Fibroblast of lung (primary cell): ENCODE measurements around the gene QPCTL. TPM values are rescaled to one million over a fixed set of nuclear protein-coding genes. Genes with fewer than 3 reads are reported as not detected.

Source experiments
- DNase-seq, 2 donors: peaks; one replicate each; pipeline versions ENCODE4 v3.0.0 to v3.0.0-alpha.2; 2010; ENCODE audit warnings: low read depth in 2 of 2
- H2AFZ ChIP-seq: 2 replicates; pipeline ENCODE4 v1.5.1; 2012; ENCODE audit warnings: low read length, control low read depth, inconsistent platforms
- H3K27ac ChIP-seq: 2 replicates; pipeline ENCODE4 v1.5.1; 2011; ENCODE audit warnings: low read length, control low read depth; ENCODE audit not compliant: insufficient read depth
- H3K27me3 ChIP-seq: 2 replicates; pipeline ENCODE4 v1.5.1; 2011; ENCODE audit warnings: mild to moderate bottlenecking, low read length; ENCODE audit not compliant: control insufficient read depth, insufficient read depth
- H3K36me3 ChIP-seq: 2 replicates; pipeline ENCODE4 v1.5.1; 2011; ENCODE audit warnings: low read length; ENCODE audit not compliant: control insufficient read depth, insufficient read depth
- H3K4me1 ChIP-seq: 2 replicates; pipeline ENCODE4 v1.5.1; 2011; ENCODE audit warnings: low read length; ENCODE audit not compliant: control insufficient read depth, insufficient read depth; ENCODE audit errors: extremely low read depth
- H3K4me2 ChIP-seq: 2 replicates; pipeline ENCODE4 v1.5.1; 2011; ENCODE audit warnings: low read length, control low read depth; ENCODE audit not compliant: insufficient read depth; ENCODE audit errors: extremely low read depth
- H3K4me3 ChIP-seq, 4 experiments: fragments of 200-600 bp in 1 of 4; sonication (generic) in 1 of 4; replicated peaks in 1 of 4; 2 replicates each; pipeline ENCODE4 v1.5.1; 2011 to 2016; ENCODE audit warnings: low read length in 4 of 4, low read depth in 3 of 4, mild to moderate bottlenecking in 3 of 4, control low read depth in 2 of 4, inconsistent platforms in 1 of 4, mixed read lengths in 1 of 4; ENCODE audit not compliant: insufficient read depth in 1 of 4; ENCODE audit errors: control extremely low read depth in 1 of 4
- H3K79me2 ChIP-seq: 2 replicates; pipeline ENCODE4 v1.5.1; 2012; ENCODE audit warnings: mild to moderate bottlenecking, low read length, inconsistent platforms; ENCODE audit not compliant: control insufficient read depth, insufficient read depth
- H3K9ac ChIP-seq: 2 replicates; pipeline ENCODE4 v1.5.1; 2011; ENCODE audit warnings: mild to moderate bottlenecking, low read length, control low read depth; ENCODE audit not compliant: insufficient read depth
- H3K9me3 ChIP-seq: 2 replicates; pipeline ENCODE4 v1.5.1; 2012; ENCODE audit warnings: low read depth, low read length; ENCODE audit not compliant: control insufficient read depth, insufficient read depth
- H4K20me1 ChIP-seq: 2 replicates; pipeline ENCODE4 v1.5.1; 2011; ENCODE audit warnings: low read length; ENCODE audit not compliant: control insufficient read depth, insufficient read depth; ENCODE audit errors: extremely low read depth
- EZH2 ChIP-seq: IDR thresholded peaks from 2 replicates; pipeline ENCODE4 v1.5.1; 2012; ENCODE audit warnings: low read length, control low read depth, mild to moderate bottlenecking; ENCODE audit errors: missing control alignments
- polyA plus RNA-seq, 2 donors: library from polyadenylated mRNA; depleted of rRNA in 1 of 2; stranded (reverse) in 1 of 2; unstranded in 1 of 2; fragments of >200 nt; gene quantifications; 2 replicates each; pipeline ENCODE4 v1.2.1, GENCODE V29; 2011 to 2012; ENCODE audit warnings: missing spikeins in 1 of 2
- total RNA-seq: library from RNA; depleted of rRNA; stranded (reverse); fragments of >200 nt; gene quantifications from 2 replicates; pipeline ENCODE4 v1.2.1, GENCODE V29; 2014
- TF ChIP-seq, protein P1 (sequence below), 2 donors: IDR thresholded peaks in 1 of 2; conservative IDR thresholded peaks in 1 of 2; 1 replicate in 1 of 2; 2 replicates in 1 of 2; pipeline ENCODE4 v1.5.1; 2011 to 2012; ENCODE audit warnings: low read length in 2 of 2, control low read depth in 1 of 2, inconsistent platforms in 1 of 2, low read depth in 1 of 2, mild to moderate bottlenecking in 1 of 2

QPCTL gene
- total and polyA plus RNA-seq, 2 donors (not counting 1 experiment from before 2014, with no cell fraction given): 5.8 to 9.4 TPM

DNA sequence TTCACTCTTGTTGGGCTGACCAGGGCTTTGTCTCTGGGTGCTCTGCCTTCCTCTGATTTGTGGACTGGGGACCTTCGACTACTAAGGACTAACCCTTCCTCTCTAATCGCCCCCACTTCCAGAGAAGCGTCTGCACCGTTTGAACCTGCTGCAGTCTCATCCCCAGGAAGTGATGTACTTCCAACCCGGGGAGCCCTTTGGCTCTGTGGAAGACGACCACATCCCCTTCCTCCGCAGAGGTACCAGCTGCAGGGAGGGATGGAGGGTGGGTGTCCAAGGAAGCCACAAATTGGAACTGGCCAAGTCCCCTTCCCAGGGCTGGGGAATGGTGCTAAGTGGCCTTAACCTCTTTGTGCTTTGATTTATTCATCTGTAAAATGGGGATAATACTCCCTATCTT is 9.2 kb downstream of the QPCTL start:
- H3K9ac ChIP-seq: no peak overlapping the region
- no peak for DNase-seq
- peaks cover 2% of the 10 kb centered on the region for H3K36me3 ChIP-seq
- H3K9me3 ChIP-seq: no peaks in the 10 kb centered on the region
- H3K4me2 ChIP-seq: no peak overlapping the region
- TF ChIP-seq, protein P1, sequence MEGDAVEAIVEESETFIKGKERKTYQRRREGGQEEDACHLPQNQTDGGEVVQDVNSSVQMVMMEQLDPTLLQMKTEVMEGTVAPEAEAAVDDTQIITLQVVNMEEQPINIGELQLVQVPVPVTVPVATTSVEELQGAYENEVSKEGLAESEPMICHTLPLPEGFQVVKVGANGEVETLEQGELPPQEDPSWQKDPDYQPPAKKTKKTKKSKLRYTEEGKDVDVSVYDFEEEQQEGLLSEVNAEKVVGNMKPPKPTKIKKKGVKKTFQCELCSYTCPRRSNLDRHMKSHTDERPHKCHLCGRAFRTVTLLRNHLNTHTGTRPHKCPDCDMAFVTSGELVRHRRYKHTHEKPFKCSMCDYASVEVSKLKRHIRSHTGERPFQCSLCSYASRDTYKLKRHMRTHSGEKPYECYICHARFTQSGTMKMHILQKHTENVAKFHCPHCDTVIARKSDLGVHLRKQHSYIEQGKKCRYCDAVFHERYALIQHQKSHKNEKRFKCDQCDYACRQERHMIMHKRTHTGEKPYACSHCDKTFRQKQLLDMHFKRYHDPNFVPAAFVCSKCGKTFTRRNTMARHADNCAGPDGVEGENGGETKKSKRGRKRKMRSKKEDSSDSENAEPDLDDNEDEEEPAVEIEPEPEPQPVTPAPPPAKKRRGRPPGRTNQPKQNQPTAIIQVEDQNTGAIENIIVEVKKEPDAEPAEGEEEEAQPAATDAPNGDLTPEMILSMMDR (conservative IDR thresholded peaks at IDR 0.05 in 1 of 2, IDR thresholded peaks at IDR 0.05 in 1 of 2; ENCODE audit: low read depth in 1 of 2, low read length in 2 of 2): no peak
- TF ChIP-seq EZH2: no peak
- H4K20me1 ChIP-seq: no peaks in the 10 kb centered on the region
- H3K79me2 ChIP-seq: no peaks in the 10 kb centered on the region
- no peaks in the 10 kb centered on the region for H3K4me1 ChIP-seq
- no peak overlapping the region for H2AFZ ChIP-seq
- H3K4me3 ChIP-seq: no peak overlapping the region
- no peak overlapping the region for H3K27ac ChIP-seq
- H3K27me3 ChIP-seq: no peaks in the 10 kb centered on the region

DNA sequence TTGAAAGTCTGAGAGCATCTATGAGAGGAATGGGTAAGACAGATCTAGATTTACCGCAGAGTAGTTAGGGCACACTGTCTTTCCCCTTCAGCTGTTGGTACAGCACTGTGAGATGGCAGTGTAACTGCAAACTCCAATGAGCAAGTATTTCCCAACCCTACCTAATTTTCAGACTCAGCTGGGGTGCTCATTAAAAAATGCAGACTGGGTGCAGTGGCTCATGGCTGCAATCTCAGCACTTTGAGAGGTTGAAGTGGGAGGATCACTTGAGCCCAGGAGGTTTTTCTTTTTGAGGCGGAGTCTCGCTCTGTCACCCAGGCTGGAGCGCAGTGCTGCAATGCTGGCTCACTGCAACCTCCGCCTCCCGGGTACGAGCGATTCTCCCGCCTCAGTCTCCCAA is 12.6 kb downstream of the QPCTL start:
- H3K4me1 ChIP-seq: no peaks in the 10 kb centered on the region
- DNase-seq: no peak
- no peak overlapping the region for H3K27ac ChIP-seq
- no peaks in the 10 kb centered on the region for H3K27me3 ChIP-seq
- TF ChIP-seq, protein P1 (conservative IDR thresholded peaks at IDR 0.05 in 1 of 2, IDR thresholded peaks at IDR 0.05 in 1 of 2; ENCODE audit: low read depth in 1 of 2, low read length in 2 of 2): no peak
- no peak for TF ChIP-seq EZH2
- H3K9ac ChIP-seq: no peak overlapping the region
- no peak overlapping the region for H3K4me2 ChIP-seq
- H3K79me2 ChIP-seq: no peaks in the 10 kb centered on the region
- H3K9me3 ChIP-seq: no peaks in the 10 kb centered on the region
- H4K20me1 ChIP-seq: no peaks in the 10 kb centered on the region
- peaks cover 2% of the 10 kb centered on the region for H3K36me3 ChIP-seq
- H2AFZ ChIP-seq: no peak overlapping the region
- no peak overlapping the region for H3K4me3 ChIP-seq

DNA sequence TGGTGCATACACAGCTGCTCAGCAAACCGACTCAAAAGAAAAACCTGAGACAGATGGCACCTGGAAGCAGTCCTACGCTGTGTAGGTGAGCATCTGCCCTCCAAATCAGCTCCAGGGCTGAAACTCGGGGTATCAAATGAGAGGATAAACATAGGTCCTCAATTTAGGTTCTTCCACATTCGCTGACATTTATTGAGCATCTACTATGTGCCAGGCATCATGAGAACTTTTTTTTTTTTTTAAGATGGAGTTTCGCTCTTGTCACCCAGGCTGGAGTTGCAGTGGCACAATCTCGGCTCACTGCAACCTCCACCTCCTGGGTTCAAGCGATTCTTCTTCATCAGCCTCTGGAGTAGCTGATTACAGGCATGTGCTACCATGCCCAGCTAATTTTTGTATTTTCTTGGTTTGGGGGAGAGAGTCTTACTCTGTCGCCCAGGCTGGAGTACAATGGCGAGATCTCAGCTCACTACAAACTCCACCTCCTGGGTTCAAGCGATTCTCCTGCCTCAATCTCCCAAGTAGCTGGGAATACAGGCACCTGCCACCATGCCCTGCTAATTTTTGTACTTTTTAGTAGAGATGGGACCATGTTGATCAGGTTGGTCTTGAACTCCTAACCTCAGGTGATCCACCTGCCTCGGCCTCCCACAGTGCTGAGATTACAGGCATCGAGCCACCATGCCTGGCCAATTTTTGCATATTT is 13.4 kb downstream of the QPCTL start:
- TF ChIP-seq, protein P1 (conservative IDR thresholded peaks at IDR 0.05 in 1 of 2, IDR thresholded peaks at IDR 0.05 in 1 of 2; ENCODE audit: low read depth in 1 of 2, low read length in 2 of 2): no peak
- no peak for TF ChIP-seq EZH2
- no peak overlapping the region for H3K9ac ChIP-seq
- no peak overlapping the region for H2AFZ ChIP-seq
- H4K20me1 ChIP-seq: no peaks in the 10 kb centered on the region
- H3K79me2 ChIP-seq: no peaks in the 10 kb centered on the region
- no peaks in the 10 kb centered on the region for H3K9me3 ChIP-seq
- H3K4me2 ChIP-seq: no peak overlapping the region
- DNase-seq: no peak
- H3K27ac ChIP-seq: no peak overlapping the region
- peaks cover 2% of the 10 kb centered on the region for H3K36me3 ChIP-seq
- no peak overlapping the region for H3K4me3 ChIP-seq
- H3K27me3 ChIP-seq: no peaks in the 10 kb centered on the region
- no peaks in the 10 kb centered on the region for H3K4me1 ChIP-seq
